Hepatocyte (in vitro differentiated cells): Measurements from ENCODE around the gene DMC1. TPM values are rescaled to one million over a fixed set of nuclear protein-coding genes. Genes with fewer than 3 reads are reported as not detected.

Source experiments
- DNase-seq: peaks from one replicate; pipeline ENCODE4 v3.0.0-alpha.2; 2016; ENCODE audit warnings: low spot score
- H2AFZ ChIP-seq: fragments of 200-600 bp; sonication (generic); 2 replicates; pipeline ENCODE4 v1.6.0; 2016; ENCODE audit warnings: antibody characterized with exemption, mild to moderate bottlenecking
- H3K27ac ChIP-seq: fragments of 200-600 bp; sonication (generic); 2 replicates; pipeline ENCODE4 v1.5.1; 2016; ENCODE audit warnings: mild to moderate bottlenecking
- H3K27me3 ChIP-seq: fragments of 200-600 bp; sonication (generic); 2 replicates; pipeline ENCODE4 v1.6.1; 2016
- H3K36me3 ChIP-seq: fragments of 200-600 bp; sonication (generic); replicated peaks from 2 replicates; pipeline ENCODE4 v1.5.1; 2016; ENCODE audit warnings: low read depth; ENCODE audit not compliant: insufficient read depth
- H3K4me1 ChIP-seq: fragments of 200-600 bp; sonication (generic); 2 replicates; pipeline ENCODE4 v1.5.1; 2016; ENCODE audit warnings: mild to moderate bottlenecking, moderate library complexity; ENCODE audit not compliant: insufficient read depth
- H3K4me2 ChIP-seq: fragments of 200-600 bp; sonication (generic); 2 replicates; pipeline ENCODE4 v1.6.0; 2016
- H3K4me3 ChIP-seq: fragments of 200-600 bp; sonication (generic); 2 replicates; pipeline ENCODE4 v1.5.1; 2016; ENCODE audit warnings: mild to moderate bottlenecking
- H3K79me2 ChIP-seq: fragments of 200-600 bp; sonication (generic); 2 replicates; pipeline ENCODE4 v1.6.0; 2017; ENCODE audit warnings: mild to moderate bottlenecking
- H3K9me2 ChIP-seq: fragments of 200-600 bp; sonication (generic); replicated peaks from 2 replicates; pipeline ENCODE4 v1.6.0; 2017; ENCODE audit warnings: mild to moderate bottlenecking; ENCODE audit not compliant: insufficient read depth
- H3K9me3 ChIP-seq: fragments of 200-600 bp; sonication (generic); 2 replicates; pipeline ENCODE4 v1.5.1; 2016; ENCODE audit warnings: low read depth, mild to moderate bottlenecking
- H4K20me1 ChIP-seq: fragments of 200-600 bp; sonication (generic); 2 replicates; pipeline ENCODE4 v1.6.0; 2016; ENCODE audit warnings: mild to moderate bottlenecking; ENCODE audit not compliant: insufficient read depth, poor library complexity, severe bottlenecking
- EZH2 ChIP-seq: fragments of 200-600 bp; sonication (generic); IDR thresholded peaks from 2 replicates; pipeline ENCODE4 v1.6.1; 2016; ENCODE audit warnings: antibody characterized with exemption, mild to moderate bottlenecking, borderline replicate concordance
- EZH2phosphoT487 ChIP-seq: fragments of 200-600 bp; sonication (generic); IDR thresholded peaks from one replicate; pipeline ENCODE4 v1.6.1; 2018; ENCODE audit warnings: antibody characterized with exemption, mild to moderate bottlenecking, low read depth, moderate library complexity; ENCODE audit not compliant: unreplicated experiment, severe bottlenecking
- WGBS: methylation state at CpG from one replicate; pipeline ENCODE4 v1.1.6; 2016; ENCODE audit warnings: low lambda C conversion rate; ENCODE audit errors: missing lambda C conversion rate; 5-methylcytosine and 5-hydroxymethylcytosine counted together
- polyA plus RNA-seq: library from polyadenylated mRNA; unstranded; fragments of >200 nt; fragmentation: Nextera tagmentation; extraction: Ambion mirVana; gene quantifications from 2 replicates; pipeline ENCODE4 v1.2.1, GENCODE V29; 2016
- total RNA-seq: library from RNA; depleted of rRNA; stranded (reverse); fragments of >200 nt; gene quantifications from 2 replicates; pipeline ENCODE4 v1.2.3, GENCODE V29; 2014
- TF ChIP-seq, protein P1 (sequence below): fragments of 200-600 bp; sonication (generic); IDR thresholded peaks from 2 replicates; pipeline ENCODE4 v1.5.1; 2016; ENCODE audit warnings: antibody characterized with exemption, mild to moderate bottlenecking; ENCODE audit not compliant: poor library complexity

The DMC1 gene
- total and polyA plus RNA-seq, 2 experiments from 2014 or later, result 0.74 to 0.80 TPM

GRCh38 chr22:38611559-38611958, 41.6 kb upstream of the DMC1 start:
- TF ChIP-seq EZH2phosphoT487, result no peak
- TF ChIP-seq, protein P1, sequence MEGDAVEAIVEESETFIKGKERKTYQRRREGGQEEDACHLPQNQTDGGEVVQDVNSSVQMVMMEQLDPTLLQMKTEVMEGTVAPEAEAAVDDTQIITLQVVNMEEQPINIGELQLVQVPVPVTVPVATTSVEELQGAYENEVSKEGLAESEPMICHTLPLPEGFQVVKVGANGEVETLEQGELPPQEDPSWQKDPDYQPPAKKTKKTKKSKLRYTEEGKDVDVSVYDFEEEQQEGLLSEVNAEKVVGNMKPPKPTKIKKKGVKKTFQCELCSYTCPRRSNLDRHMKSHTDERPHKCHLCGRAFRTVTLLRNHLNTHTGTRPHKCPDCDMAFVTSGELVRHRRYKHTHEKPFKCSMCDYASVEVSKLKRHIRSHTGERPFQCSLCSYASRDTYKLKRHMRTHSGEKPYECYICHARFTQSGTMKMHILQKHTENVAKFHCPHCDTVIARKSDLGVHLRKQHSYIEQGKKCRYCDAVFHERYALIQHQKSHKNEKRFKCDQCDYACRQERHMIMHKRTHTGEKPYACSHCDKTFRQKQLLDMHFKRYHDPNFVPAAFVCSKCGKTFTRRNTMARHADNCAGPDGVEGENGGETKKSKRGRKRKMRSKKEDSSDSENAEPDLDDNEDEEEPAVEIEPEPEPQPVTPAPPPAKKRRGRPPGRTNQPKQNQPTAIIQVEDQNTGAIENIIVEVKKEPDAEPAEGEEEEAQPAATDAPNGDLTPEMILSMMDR, result no peak
- no peak for TF ChIP-seq EZH2
- WGBS, result 97% methylated on average over 5 of the region's 5 CpGs
- no peaks in the 10 kb centered on the region for H3K9me3 ChIP-seq
- no peak overlapping the region for H3K4me2 ChIP-seq
- H3K79me2 ChIP-seq, result no peaks in the 10 kb centered on the region
- no peaks in the 10 kb centered on the region for H3K4me1 ChIP-seq
- no peaks in the 10 kb centered on the region for H3K36me3 ChIP-seq
- H3K4me3 ChIP-seq, result no peak overlapping the region
- H3K27me3 ChIP-seq, result no peaks in the 10 kb centered on the region
- H2AFZ ChIP-seq, result no peak overlapping the region
- no peaks in the 10 kb centered on the region for H4K20me1 ChIP-seq
- no peak for DNase-seq
- H3K9me2 ChIP-seq, result no peaks in the 10 kb centered on the region
- no peak overlapping the region for H3K27ac ChIP-seq

DNA sequence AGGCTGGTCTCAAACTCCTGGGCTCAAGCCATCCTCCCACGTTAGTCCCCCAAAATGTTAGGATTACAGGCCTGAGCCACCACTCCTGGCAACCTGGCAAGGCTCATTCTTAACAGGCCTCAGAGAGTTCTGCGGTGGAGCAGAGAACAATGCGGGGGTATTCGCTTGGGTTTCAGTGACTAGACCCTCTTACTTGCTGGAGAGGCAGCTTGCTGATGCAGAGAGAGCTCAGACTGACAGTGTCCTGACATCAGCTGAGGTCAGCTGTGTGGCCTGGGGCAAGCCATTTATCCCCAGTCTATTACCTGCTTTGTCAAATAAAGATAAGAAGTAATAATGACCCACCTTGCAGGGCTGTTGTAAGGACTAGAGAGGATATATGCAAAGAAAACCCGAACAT, 40.3 kb upstream of the DMC1 start:
- TF ChIP-seq EZH2phosphoT487 (no peak), EZH2 (no peak)
- TF ChIP-seq, protein P1, result no peak
- Histone ChIP-seq H3K36me3 (no peaks in the 10 kb centered on the region), H3K4me3 (no peak overlapping the region), H3K27ac (no peak overlapping the region), H3K9me2 (no peaks in the 10 kb centered on the region), H3K27me3 (no peaks in the 10 kb centered on the region), H4K20me1 (no peaks in the 10 kb centered on the region), H3K9me3 (no peaks in the 10 kb centered on the region), H2AFZ (no peak overlapping the region), H3K4me1 (no peaks in the 10 kb centered on the region), H3K4me2 (no peak overlapping the region), H3K79me2 (no peaks in the 10 kb centered on the region)
- 75% methylated on average over 5 of the region's 5 CpGs for WGBS
- no peak for DNase-seq

DNA sequence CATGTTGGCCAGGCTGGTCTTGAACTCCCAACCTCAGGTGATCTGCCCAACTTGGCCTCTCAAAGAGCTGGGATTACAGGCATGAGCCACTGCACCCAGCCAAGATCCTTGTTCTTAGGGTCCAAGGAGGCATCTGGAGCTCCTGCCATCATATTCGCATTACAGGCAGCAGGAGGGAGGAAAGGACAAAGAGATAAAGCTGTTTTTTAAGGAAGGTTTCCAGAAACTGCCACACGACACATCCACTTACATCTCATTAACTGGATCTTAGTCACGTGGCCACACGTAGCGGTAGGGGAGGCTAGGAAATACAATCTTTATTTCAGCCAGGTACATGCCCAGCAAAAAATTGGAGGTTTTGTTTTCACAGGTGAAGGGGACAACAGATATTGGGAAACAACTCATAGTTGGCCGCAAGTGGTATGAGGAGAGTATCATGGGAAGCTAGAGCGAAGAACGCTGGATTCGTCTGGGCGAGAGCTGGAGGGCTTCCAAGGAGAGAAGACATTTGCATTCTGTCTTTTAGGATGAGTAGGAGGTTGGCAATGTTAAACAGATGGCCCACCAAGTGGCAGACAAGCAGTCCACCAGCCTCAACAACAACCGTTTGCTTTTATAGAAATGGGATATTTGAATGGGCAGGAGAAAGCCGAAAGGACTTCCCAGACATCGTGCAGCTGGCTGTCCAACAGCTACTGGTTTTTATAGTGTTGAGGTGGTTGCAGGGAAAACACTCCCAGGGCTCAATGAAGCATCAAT, 39.2 kb upstream of the DMC1 start:
- no peak overlapping the region for H3K4me3 ChIP-seq
- no peak for TF ChIP-seq EZH2
- no peak for TF ChIP-seq EZH2phosphoT487
- TF ChIP-seq, protein P1, result no peak
- no peak for DNase-seq
- no peaks in the 10 kb centered on the region for H3K79me2 ChIP-seq
- no peaks in the 10 kb centered on the region for H3K4me1 ChIP-seq
- no peaks in the 10 kb centered on the region for H3K27me3 ChIP-seq
- no peak overlapping the region for H3K4me2 ChIP-seq
- H4K20me1 ChIP-seq, result no peaks in the 10 kb centered on the region
- no peaks in the 10 kb centered on the region for H3K36me3 ChIP-seq
- H3K9me3 ChIP-seq, result no peaks in the 10 kb centered on the region
- no peaks in the 10 kb centered on the region for H3K9me2 ChIP-seq
- H3K27ac ChIP-seq, result no peak overlapping the region
- H2AFZ ChIP-seq, result no peak overlapping the region
- WGBS, result 90% methylated on average over 13 of the region's 13 CpGs
